T-helper 1 cell treated with Interleukin-12 subunit alpha and Interleukin-12 subunit beta and Interleukin-4 antibody, amounts not matched to agents 30 ng/mL and 1 ng/mL, for 36 hours (primary cell): ENCODE measurements around the gene GLCE. TPM values are rescaled to one million over a fixed set of nuclear protein-coding genes. Genes with fewer than 3 reads are reported as not detected.
"Not testable (repeated sequence)": the region's sequence is repeated elsewhere in the genome, so short reads cannot be mapped to it uniquely, and the experiment has no call there.

ENCODE experiments used
- intact Hi-C: fragments of 100-400 bp; cut with micrococcal nuclease; formaldehyde crosslinking; loops from one replicate; pipeline ENCODE4 v1.15.1; 2024
- total RNA-seq: library from RNA; stranded (reverse); gene quantifications from 2 replicates; pipeline ENCODE4 v1.2.3, GENCODE V29; 2022

Gene GLCE
- total RNA-seq, 1 donor from 2014 or later, result 2.6 TPM

DNA sequence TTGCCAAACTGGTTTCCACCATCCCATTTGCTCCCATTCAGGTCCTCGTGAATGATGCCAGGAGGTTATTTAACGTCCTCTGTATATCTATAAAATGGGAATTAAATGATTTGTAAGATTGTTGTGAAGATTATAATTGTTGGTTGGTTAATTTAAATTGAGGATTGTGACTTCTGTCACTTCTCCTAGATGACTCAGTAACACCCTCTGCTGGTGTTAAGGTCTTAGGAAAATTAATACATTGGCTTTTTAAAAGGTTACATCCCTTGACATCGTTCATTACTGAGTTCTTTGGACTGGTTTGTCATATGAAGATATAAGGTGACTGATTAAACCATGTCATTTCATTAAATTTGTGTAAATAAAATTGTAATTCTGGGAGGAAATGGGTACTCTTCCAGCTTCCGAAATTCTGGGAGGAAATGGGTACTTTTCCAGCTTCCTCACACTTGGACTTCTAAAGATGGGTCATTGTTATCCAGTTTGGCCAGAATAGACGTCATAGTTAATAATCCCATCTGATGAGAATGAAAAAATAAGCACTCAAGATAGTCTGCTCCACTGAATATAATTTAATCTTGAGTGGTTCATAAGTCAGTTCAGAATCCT, 105.0 kb downstream of the GLCE start:
- intact Hi-C loops, result loop anchor here (1.0 kb wide), 1 partner anchor 206 kb away; no protein-coding TSS in a partner anchor

DNA sequence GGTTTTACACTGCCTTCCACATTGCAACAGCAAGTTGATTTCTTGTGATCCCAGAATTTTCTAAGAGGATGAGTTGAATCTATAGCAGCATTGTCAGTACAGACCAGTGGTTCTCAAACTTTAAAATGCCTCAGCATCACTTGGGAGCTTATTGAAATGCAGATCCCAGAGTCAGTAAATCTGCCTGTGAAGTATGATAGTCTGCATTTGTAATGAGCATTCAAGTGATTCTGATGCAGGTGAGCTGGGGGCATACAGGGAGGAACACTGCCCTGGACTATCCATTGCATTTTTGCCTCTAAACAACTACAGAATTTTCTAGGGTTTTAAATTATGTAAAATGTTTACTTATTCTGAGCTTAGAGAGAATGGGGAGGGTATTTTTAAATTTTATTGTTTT, 110.8 kb downstream of the GLCE start:
- intact Hi-C loops, result no loop called here

DNA sequence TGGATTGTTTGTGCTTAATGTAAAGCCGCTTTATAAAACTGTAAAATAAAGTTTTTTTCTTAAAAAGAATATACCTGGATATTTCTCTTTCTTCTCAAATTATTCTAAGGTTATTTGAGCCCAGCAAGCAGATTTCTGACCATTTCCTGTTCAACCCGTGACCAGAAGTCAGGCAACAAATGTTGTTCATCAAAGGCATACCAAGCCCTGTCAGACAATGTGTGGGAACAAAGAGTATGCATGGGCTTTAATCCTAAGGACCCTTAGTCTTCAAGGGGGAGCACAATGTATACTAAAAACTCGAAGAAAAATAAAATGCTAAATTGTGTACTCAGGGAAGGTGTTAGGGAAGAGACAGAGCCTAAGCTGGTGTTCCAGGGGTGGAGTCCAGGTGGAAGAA, 111.7 kb downstream of the GLCE start:
- intact Hi-C loops, result no loop called here

DNA sequence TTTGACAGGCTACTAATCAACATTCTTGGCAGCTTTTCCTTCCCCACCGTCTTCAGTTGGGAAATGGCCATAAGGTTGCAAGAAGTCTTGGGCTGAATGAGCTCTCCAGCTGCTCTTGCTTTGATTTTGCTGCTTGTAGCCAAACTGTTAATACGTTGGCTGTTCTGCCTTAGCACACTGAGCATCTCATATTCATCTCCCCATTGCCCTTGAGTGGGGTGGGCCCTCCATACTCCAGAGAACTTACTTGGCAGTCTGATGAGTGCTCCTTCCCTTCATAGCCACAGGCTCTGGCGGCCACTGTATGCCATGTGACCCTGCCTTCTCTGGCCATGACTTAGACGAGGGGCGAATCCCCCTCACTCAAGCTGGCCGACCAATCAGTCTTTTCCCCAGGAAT, 112.5 kb downstream of the GLCE start:
- intact Hi-C loops, result no loop called here

DNA sequence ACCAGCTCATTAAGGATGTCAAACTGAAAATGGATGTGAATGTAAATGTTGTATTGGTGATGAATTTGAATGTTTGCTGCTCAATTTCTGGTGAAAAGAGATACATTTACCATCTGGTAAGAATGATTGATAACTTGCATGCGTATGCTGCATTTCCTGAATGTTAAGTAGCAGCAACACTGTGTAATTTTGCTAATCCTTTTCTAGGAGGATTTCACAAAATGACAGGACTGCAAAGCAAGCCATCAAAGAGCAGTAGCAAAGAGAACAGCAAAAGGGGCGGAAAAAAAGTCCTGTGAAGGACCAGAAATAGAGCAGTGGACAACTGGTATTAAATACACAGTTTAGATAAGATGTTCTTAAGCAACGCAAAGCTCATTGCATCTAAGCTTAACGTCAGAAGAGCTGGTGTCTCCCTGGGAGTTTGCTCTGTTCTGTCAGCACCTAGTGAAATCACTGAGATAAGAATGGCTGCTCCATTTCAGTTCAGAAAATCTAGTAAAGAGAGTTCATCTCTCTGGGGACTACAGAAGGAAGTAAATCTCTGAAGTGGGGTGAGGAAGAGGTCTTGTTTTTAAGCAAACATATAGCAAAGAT, 114.7 kb downstream of the GLCE start:
- intact Hi-C loops, result no loop called here

DNA sequence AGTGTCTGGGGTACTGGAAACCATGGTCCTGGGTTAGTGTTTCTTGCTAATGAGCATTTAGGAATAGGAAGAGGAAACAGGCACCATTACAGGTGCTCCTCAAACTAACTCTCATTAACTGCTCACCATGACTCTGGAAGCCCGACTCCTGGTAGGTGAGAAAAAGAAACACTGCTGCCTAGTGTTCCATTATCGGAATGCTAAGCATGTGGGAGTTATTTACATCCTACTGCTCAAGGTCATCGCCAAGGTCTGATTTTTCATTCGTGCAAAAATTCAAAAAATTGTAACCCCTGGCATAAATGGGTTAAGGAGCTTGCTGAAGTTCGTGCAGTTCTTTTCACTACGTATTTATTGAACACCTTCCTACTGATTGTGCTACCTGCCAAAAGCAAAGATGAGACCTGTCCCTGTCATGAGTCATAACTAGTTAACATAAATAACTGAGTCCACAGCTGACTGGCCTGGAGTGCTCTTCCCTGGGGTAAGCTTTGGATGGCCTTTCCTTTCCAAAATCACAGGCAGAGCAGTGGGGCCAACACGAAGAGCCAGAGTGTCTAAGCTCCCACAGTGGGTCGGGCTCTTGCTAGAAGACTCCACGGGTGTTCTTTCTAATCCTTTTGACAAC, 115.6 kb downstream of the GLCE start:
- intact Hi-C loops, result no loop called here

DNA sequence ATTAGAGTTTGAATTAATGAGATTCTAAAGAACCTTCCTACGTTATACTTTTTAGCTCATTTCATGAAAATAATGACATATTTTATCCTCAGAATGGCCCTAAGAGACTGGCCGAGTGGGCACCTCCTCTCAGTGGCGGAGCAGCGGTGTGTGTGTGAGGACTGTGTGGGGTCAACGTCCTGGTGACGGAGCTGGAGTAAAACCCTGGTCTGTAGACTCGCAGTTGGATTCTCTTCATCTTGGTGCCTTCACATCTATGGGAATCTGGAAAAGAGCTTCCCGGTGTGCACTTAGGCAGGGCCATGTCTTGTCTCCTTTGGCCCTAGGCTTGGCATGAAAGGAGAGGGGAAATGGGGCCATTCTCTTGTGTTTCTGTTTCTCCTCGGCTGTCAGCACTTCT, 116.9 kb downstream of the GLCE start:
- intact Hi-C loops, result no loop called here

DNA sequence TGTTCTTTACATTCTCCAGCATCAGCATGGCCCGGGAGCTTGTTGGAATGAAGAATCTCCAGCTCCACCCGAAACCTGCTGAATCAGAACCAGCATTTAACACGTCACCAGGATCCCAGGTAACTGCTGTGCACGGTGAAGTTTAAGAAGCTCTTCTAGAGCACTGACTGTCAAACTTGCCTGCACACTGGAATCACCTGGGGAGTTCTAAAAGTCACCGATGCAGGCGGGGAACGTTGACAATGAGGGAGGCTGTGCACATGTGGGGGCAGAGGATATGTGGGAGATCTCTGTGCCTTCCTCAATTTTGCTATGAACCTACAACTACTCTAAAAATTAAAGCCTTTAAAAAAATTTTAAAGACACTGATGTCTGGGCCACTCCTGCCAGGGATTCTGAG, 119.2 kb downstream of the GLCE start:
- intact Hi-C loops, result no loop called here

DNA sequence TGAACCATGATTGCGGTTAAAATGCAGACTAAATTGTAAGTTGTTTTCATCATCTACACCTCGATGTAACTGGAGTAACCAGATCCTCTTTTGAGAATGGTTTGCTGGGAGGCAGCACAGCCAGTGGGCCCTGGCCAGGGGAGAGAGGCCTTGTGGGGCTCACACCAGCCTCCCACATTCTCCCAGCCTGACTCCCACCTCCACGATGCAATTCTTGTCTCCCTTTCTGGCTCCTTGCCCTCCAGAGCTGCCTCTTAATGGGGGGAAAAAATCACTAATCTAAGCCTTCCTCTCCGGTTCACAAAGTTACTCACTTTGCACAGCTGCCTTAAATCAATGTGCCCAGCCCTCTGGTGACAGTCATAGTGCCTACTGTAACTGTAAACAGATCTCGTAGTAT, 120.3 kb downstream of the GLCE start:
- intact Hi-C loops, result no loop called here

DNA sequence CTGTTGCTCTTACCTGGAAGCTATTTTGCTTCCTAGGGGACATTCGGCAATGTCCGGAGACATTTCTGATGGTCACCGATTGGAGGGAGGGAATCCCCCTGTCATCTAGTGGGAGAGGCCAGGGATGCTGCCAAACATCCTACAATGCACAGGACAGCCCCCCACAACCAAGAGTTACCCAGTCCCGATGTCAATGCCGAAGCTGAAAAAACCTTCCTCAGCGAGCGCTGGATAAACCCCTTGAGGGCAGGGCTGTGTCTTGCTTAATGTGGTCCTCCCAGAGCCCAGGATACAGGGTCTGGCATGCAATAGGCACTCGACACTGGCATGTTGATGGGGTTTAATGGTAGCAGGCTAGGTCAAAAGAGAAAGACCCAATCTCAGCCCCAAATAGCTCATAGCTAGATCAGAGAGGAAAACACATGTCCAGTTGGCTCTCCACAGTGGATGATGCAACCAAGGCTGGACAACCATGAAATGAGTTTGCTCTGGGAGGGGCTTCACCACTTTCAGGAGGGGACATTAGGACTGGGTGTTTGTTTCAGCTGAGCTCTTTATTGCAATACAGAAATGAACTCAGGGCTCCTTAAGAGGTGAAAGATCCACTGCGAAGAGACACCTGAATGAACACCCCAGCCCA, 121.8 kb downstream of the GLCE start:
- intact Hi-C loops, result no loop called here

DNA sequence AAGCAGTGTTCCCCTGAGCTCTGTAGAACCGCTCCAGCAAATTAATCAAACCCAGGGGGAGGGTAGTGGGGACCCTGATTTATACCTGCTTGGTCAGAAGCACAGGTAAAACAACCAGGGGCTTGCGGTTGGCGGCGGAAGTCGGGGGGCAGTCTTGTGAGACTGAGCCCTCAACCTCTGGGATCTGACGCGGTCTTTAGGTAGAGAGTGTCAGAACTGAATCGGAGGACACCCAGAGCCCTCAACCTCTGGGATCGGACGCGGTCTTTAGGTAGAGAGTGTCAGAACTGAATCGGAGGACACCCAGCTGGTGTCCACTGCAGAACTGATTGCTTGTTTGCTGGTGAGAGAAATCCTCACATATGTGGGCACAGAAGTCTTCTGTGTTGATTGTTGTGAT, 125.4 kb downstream of the GLCE start:
- intact Hi-C loops, result no loop called here

DNA sequence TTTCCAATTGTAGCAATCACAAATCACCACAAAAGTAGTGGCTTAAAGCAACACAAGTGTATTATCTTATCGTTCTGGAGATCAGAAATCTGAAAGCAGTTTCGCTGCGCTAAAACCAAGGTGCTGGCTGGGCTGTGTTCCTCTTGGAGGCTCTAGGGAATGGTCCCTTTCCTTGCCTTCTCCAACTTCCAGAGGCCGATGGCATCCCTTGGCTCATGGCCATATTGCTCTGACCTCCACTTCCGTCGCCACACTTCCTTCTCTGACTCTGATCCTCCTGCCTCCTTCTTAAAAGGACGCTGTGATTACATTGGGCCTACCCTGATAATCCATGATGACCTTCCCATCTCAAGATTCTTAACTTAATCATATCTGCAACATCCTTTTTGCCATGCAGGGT, 127.6 kb downstream of the GLCE start:
- intact Hi-C loops, result no loop called here

DNA sequence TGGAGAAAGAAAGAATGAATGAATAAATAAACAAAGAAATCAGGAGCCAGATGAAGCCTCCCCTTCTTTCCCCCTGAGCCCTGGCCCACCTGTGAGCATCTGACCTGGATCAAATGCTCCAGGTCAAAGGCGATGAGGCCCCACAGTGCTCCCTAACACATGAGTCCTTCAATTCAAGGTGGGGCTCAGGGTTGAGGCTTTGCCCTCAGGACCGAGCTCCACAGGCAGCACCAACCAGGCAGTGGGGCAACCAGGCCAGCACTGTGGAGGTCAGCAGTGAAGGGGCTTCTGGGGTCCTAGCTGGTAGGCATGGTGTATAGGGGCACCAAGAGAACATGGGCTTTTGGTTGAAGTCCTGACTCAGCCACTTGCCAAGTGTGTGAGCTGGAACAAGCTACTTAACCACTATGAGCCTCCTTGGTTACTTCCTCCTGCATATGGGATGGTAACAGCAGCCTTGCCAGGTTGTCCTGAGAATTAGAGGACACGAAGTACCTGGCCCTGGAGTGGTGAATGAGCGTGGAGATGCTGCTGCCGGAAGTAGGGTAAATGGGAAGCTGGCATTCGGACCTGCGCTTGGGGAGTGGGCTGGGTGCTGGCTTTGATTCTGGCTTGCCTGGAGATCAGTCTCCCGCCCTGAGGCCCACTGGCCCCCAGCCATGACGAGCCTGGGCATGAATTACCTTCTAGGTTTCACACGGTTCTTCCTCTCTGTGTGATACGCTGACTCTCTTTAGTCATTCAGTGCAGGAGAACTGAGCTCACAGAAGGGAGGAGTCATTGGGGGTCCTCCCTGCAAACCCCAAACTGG, 128.3 kb downstream of the GLCE start:
- intact Hi-C loops, result no loop called here

DNA sequence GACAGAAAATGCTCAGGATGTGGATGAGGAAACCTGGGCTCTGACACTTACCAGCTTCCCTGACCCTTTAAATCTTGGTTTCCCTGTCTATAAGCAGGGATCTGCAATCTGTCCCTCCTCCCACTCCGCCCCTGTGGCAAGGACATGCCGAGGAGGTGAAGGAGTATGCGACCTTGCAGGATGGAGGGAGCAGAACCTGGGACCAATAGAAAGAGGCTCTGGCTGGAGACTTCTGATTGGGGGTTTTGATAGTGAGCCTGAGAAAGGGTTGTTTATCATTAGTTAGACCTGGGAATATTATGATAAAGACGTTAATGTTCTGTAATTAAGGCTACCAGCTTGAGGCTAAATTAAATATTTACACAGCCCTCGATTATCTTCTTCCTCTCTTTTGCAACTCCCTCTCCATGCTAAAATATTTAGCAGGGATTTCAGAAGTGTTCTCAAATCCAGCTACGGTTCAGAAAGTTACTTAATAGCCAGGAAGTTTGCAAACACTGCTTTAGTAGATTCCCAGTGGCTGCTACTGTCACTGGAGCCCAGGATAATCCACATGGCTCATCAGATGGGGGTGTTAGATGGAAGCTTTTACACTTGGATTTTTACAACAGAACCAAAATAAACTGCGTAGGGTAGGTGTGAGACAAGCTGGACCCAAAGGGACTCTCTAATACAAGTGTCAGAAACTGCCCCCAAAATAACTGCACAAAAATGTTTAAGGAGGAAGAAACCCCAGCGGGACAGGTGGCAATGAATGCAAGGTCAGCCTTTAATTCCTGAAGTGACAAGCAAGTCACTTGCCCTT, 129.1 kb downstream of the GLCE start:
- intact Hi-C loops, result no loop called here

DNA sequence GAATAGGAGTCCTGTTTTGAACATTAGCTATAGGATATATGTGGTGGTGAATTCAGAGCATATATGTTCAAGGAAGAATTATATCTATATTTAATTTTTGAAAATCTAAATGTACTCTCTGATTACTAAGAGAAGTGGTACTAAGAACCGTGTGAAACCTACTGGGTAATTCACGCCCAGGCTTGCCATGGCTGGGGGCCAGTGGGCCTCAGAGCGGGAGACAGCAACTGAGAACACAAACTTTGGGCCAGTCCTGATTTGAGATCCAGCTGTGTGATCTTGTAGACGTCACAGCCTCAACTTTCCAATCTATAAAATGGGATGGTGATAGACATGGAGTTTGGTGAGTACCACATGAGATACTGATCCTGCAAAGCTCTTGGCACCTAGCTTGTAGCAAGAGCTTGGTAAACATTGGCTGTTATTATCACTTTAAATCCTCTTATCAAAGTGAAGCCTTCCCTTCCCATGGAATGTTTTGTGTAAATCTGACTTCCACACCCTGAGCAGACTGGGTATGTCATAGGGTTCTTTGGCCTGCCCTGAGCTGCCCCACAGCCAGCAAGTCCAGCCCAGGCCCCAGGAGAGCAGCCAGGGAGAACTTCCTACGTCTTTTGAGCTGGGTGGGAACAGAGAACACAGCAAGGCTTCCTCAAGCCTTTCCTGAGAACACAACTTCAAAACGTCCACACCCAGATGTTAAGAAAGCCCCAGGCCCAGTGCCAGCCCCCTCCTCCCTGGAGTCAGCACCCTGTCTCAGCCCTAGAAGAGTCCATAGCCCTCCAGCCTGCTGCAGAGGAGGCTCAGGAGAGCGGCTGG, 130.1 kb downstream of the GLCE start:
- intact Hi-C loops, result no loop called here

DNA sequence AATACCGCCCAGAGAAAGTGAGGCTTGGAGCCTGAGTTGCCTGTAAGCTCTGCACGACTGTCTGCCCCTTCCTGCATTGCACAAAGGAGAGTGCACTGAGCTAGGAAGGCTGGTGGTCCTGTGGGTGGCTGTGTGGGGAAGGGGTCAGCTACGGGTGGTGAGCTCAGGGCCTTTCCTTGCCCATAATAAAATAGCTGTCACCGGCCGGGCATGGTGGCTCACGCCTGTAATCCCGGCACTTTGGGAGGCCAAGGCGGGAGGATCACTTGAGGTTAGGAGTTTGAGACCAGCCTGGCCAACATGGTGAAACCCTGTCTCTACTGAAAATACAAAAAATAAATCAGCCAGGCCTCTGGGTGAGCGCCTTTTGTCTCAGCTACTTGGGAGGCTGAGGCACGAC, 131.2 kb downstream of the GLCE start:
- intact Hi-C loops, result not testable (repeated sequence)

DNA sequence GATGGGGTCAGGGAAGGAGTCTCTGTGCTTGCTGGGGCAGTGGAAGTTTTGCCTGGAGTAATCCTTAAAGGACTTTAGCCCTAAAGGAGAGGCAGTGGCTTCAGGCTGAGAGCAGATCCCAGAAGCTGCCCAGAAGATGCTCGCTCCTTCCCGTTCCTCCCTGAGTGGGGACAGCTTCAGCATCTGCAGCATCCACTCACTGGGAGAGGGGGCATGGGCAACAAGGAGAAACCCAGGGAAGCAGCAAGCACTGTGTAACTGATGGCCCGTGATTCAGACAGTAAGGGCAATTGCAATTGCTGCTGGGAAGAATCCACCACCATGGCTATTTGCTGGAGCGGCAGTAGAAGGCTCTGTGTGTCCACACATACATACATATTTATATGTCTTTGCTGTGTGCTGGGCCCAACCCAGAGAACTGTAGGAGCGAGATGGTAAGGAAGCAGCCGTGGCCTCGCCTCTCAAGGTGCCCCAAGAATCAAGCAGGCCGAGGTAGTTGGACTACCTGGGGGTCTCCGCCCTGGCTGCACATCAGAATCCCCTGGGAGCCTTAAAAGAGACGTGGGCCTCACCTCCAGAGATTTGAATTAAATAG, 132.5 kb downstream of the GLCE start:
- intact Hi-C loops, result no loop called here

DNA sequence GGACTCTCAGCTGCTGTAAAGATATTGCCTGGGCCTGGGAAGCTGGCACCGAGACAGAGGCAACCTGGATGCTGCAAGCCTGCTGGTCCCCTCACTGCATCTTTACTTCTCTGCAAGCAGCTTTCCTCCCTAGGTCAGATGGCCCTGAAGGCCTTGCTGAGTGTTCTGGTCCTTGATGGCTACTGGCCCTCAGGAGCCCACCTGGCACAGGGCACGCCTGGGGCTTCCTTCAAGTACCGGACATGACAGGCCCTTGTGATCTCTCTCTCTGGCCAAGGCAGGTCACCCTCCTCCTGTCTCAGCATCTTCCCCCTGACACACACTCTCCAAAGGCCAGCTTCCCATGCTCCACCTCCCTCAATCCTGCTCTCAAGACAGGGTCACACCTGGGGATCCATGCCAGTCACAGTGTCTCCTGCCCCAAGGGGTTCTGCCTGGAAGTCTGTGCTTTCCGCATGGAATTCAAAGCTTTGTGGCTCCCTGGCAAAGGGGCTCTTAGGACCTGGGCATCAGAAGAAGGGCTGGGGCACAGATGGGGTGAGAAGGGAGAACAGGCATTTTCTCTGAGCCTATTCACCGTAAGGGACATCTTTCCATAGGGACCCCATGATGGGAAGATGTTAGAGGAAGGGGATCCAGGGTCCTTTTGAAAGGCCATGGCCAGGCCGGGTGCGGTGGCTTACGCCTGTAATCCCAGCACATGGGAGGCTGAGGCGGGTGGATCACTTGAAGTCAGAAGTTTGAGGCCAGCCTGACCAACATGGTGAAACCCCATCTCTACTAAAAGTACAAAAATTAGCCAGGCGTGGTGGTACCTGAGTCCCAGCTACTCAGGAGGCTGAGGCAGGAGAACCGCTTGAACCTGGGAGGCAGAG, 133.5 kb downstream of the GLCE start:
- intact Hi-C loops, result no loop called here

DNA sequence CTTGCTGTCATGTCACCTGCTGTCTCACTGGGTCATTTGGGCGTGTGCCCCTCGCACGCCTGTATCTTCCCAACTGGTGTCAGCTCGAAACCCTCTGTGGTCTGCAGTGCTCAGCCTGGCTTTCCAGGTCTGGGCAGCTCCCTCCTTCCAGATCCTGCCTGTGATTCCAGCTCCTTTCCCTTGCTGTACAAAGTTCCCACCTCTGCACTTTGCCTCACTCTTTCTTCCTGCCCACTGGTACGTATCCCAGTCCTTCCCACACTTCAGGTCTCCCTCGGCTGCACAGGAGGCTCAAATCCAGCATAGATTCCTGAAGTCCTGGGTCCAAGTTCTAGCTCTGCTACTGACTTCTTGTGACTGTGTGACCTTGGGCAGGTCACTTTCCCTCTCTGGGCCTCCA, 136.2 kb downstream of the GLCE start:
- intact Hi-C loops, result no loop called here
